Endothelial cell of umbilical vein (primary cell): ENCODE measurements around the gene SAMSN1. TPM values are rescaled to one million over a fixed set of nuclear protein-coding genes. Genes with fewer than 3 reads are reported as not detected.
"Not testable (repeated sequence)": the region's sequence is repeated elsewhere in the genome, so short reads cannot be mapped to it uniquely, and the experiment has no call there.

ENCODE experiments used
- BruUV-seq: library from RNA; stranded (reverse); fragments of 400-500 nt; replicated peaks from 2 replicates; lab custom pipeline; 2021; lab: Mats Ljungman, UMichigan
- CTCF ChIA-PET: fragments of 300-600, 350-600 bp; sonication (Branson Sonifier 250); formaldehyde crosslinking; loops from one replicate; lab custom pipeline; 2021; ENCODE audit warnings: antibody characterized with exemption, inconsistent platforms; lab: Charles Lee
- POLR2A ChIA-PET: fragments of 300-600, 350-600 bp; sonication (Branson Sonifier 250); formaldehyde crosslinking; loops from one replicate; lab custom pipeline; 2021; ENCODE audit warnings: antibody characterized with exemption, inconsistent platforms; lab: Charles Lee
- DNase-seq: peaks from one replicate; pipeline ENCODE4 v3.0.0-alpha.2; 2011; ENCODE audit warnings: low read depth, low spot score
- FAIRE-seq: peaks from 2 replicates; lab custom pipeline; 2011; peaks lifted over from hg19 to GRCh38; lab: Jason Lieb, UNC
- H2AFZ ChIP-seq: 2 replicates; pipeline ENCODE4 v1.6.0; 2012; ENCODE audit warnings: low read depth, low read length, control low read depth, inconsistent platforms
- H3K27ac ChIP-seq: 2 replicates; pipeline ENCODE4 v1.5.1; 2011; ENCODE audit warnings: low read depth, mild to moderate bottlenecking, control low read depth, low read length, moderate library complexity; ENCODE audit not compliant: insufficient read depth
- H3K27me3 ChIP-seq, 2 experiments: 2 replicates each; pipeline versions ENCODE4 v1.6.0 to v1.6.1; 2011; ENCODE audit warnings: low read length in 2 of 2, mixed read lengths in 1 of 2; ENCODE audit not compliant: control insufficient read depth in 2 of 2, insufficient read depth in 2 of 2
- H3K36me3 ChIP-seq, 2 experiments: 2 replicates in 1 of 2; 3 replicates in 1 of 2; pipeline ENCODE4 v1.5.1; 2011; ENCODE audit warnings: low read length in 2 of 2, mild to moderate bottlenecking in 1 of 2, moderate library complexity in 1 of 2; ENCODE audit not compliant: control insufficient read depth in 2 of 2, insufficient read depth in 2 of 2; ENCODE audit errors: extremely low read depth in 1 of 2
- H3K4me1 ChIP-seq: 3 replicates; pipeline ENCODE4 v1.5.1; 2011; ENCODE audit warnings: mild to moderate bottlenecking, low read length; ENCODE audit not compliant: control insufficient read depth, insufficient read depth; ENCODE audit errors: extremely low read depth
- H3K4me2 ChIP-seq: 2 replicates; pipeline ENCODE4 v1.6.1; 2011; ENCODE audit warnings: low read length, control low read depth, mixed read lengths; ENCODE audit not compliant: insufficient read depth
- H3K4me3 ChIP-seq, 3 experiments: fragments of 200-600 bp in 1 of 3; sonication (generic), shearing (Covaris generic) in 1 of 3; replicated peaks in 1 of 3; 2 replicates each; pipeline ENCODE4 v1.5.1; 2011 to 2016; ENCODE audit warnings: control low read depth in 3 of 3, low read length in 3 of 3, mild to moderate bottlenecking in 2 of 3, inconsistent platforms in 1 of 3, low read depth in 1 of 3, moderate library complexity in 1 of 3; ENCODE audit not compliant: insufficient read depth in 1 of 3
- H3K79me2 ChIP-seq: 2 replicates; pipeline ENCODE4 v1.6.0; 2012; ENCODE audit warnings: low read length, inconsistent platforms; ENCODE audit not compliant: control insufficient read depth, insufficient read depth
- H3K9ac ChIP-seq: replicated peaks from 2 replicates; pipeline ENCODE3; 2011; ENCODE audit warnings: low read length, control low read depth; ENCODE audit not compliant: insufficient read depth; ENCODE audit errors: extremely low read depth
- H3K9me1 ChIP-seq: replicated peaks from 3 replicates; pipeline ENCODE4 v1.6.0; 2011; ENCODE audit warnings: mild to moderate bottlenecking, low read length; ENCODE audit not compliant: control insufficient read depth, insufficient read depth; ENCODE audit errors: extremely low read depth
- H3K9me3 ChIP-seq: replicated peaks from 2 replicates; pipeline ENCODE4 v1.5.1; 2012; ENCODE audit warnings: low read length, inconsistent platforms; ENCODE audit not compliant: control insufficient read depth, insufficient read depth
- H4K20me1 ChIP-seq: replicated peaks from 2 replicates; pipeline ENCODE3; 2011; ENCODE audit warnings: mild to moderate bottlenecking, low read length; ENCODE audit not compliant: control insufficient read depth, insufficient read depth; ENCODE audit errors: extremely low read depth
- CTCF ChIP-seq, 2 donors: IDR thresholded peaks; 1 replicate in 1 of 2; 2 replicates in 1 of 2; pipeline ENCODE4 v1.5.1; 2011; ENCODE audit warnings: low read length in 2 of 2, mild to moderate bottlenecking in 2 of 2, moderate library complexity in 2 of 2, control low read depth in 1 of 2, inconsistent platforms in 1 of 2, low read depth in 1 of 2; ENCODE audit not compliant: insufficient read depth in 1 of 2; ENCODE audit errors: extremely low read depth in 1 of 2
- EZH2 ChIP-seq: IDR thresholded peaks from 2 replicates; pipeline ENCODE4 v1.6.1; 2012; ENCODE audit warnings: borderline replicate concordance, low read depth, mild to moderate bottlenecking, moderate library complexity, low read length, inconsistent platforms; ENCODE audit not compliant: severe bottlenecking
- GATA2 ChIP-seq: IDR thresholded peaks from 2 replicates; pipeline ENCODE4 v1.7.0; 2011; ENCODE audit warnings: low read depth, mild to moderate bottlenecking, moderate library complexity, mixed read lengths, low read length; ENCODE audit not compliant: insufficient read length, insufficient read depth
- JUN ChIP-seq: IDR thresholded peaks from 2 replicates; pipeline ENCODE4 v1.6.1; 2011; ENCODE audit warnings: borderline replicate concordance, low read depth; ENCODE audit not compliant: insufficient read length, insufficient read depth
- MYC ChIP-seq: IDR thresholded peaks from one replicate; pipeline ENCODE4 v1.6.1; 2011; ENCODE audit warnings: mild to moderate bottlenecking, low read depth, low read length
- POLR2A ChIP-seq: IDR thresholded peaks from 2 replicates; pipeline ENCODE4 v1.6.1; 2012; ENCODE audit warnings: low read depth, mild to moderate bottlenecking, control low read depth, low read length
- POLR2AphosphoS5 ChIP-seq: IDR thresholded peaks from 2 replicates; pipeline ENCODE4 v1.6.1; 2012; ENCODE audit warnings: low read depth, mild to moderate bottlenecking, control low read depth, low read length, moderate library complexity; ENCODE audit not compliant: insufficient read depth
- dilution Hi-C: fragments of 300-500 bp; cut with MboI; formaldehyde crosslinking; loops from one replicate; pipeline ENCODE4 v1.15.0; 2019; ENCODE audit warnings: low sequenced_read_pairs; ENCODE audit not compliant: extremely low pct_ligation_motif_present
- intact Hi-C: fragments of 100-400 bp; cut with micrococcal nuclease; formaldehyde crosslinking; loops from one replicate; pipeline ENCODE4 v1.10.0; 2022
- polyA plus RNA-seq, 4 experiments: library from polyadenylated mRNA; depleted of rRNA in 3 of 4; stranded (reverse) in 3 of 4; unstranded in 1 of 4; fragments of >200 nt; gene quantifications; 2 replicates each; pipeline versions ENCODE4 v1.2.1 to v1.2.3, GENCODE V29; 2011 to 2012; ENCODE audit warnings: missing spikeins in 1 of 4
- total RNA-seq: library from RNA; stranded (reverse); gene quantifications from 2 replicates; pipeline ENCODE4 v1.2.3, GENCODE V29; 2021

Gene SAMSN1
- total and polyA plus RNA-seq, 2 donors (not counting 3 experiments of a cell fraction or from before 2014, with no cell fraction given), result 2.5 to 5.3 TPM

GRCh38 chr21:14519000-14519399 is 27.1 kb downstream of the SAMSN1 start:
- no TSS peak for BruUV-seq
- dilution Hi-C loops (no loop called here), intact Hi-C loops (no loop called here)
- H3K9me1 ChIP-seq, result no peaks in the 10 kb centered on the region
- no peak overlapping the region for H3K4me2 ChIP-seq
- no peak for TF ChIP-seq MYC
- H3K27ac ChIP-seq, result no peak overlapping the region
- no peaks in the 10 kb centered on the region for H3K9me3 ChIP-seq
- FAIRE-seq (no peak), DNase-seq (no peak)
- no peaks in the 10 kb centered on the region for H3K36me3 ChIP-seq
- H3K79me2 ChIP-seq, result peaks cover 10% of the 10 kb centered on the region
- H2AFZ ChIP-seq, result no peak overlapping the region
- H3K4me1 ChIP-seq, result no peaks in the 10 kb centered on the region
- no peaks in the 10 kb centered on the region for H3K27me3 ChIP-seq
- POLR2A ChIA-PET, result no interaction called here
- H3K4me3 ChIP-seq, result no peak overlapping the region
- no peaks in the 10 kb centered on the region for H4K20me1 ChIP-seq
- H3K9ac ChIP-seq, result no peak overlapping the region
- CTCF ChIA-PET, result no interaction called here

- Histone ChIP-seq H3K9me3 (no peaks in the 10 kb centered on the region), H3K27ac (no peak overlapping the region), H2AFZ (no peak overlapping the region), H3K4me1 (no peaks in the 10 kb centered on the region), H3K9me1 (no peaks in the 10 kb centered on the region), H3K4me3 (no peak overlapping the region), H3K9ac (no peak overlapping the region), H4K20me1 (no peaks in the 10 kb centered on the region), H3K4me2 (no peak overlapping the region), H3K36me3 (no peaks in the 10 kb centered on the region), H3K79me2 (no peaks in the 10 kb centered on the region), H3K27me3 (no peaks in the 10 kb centered on the region)
- BruUV-seq, result no TSS peak
- DNase-seq (no peak), FAIRE-seq (no peak)
- intact Hi-C loops, result no loop called here
- ChIA-PET CTCF (no interaction called here), POLR2A (no interaction called here)
- dilution Hi-C loops, result no loop called here
- TF ChIP-seq CTCF (IDR thresholded peaks at IDR 0.05; ENCODE audit: extremely low read depth in 1 of 2, insufficient read depth in 1 of 2, low read depth in 1 of 2, low read length in 2 of 2) (no peak), GATA2 (no peak), EZH2 (no peak), POLR2AphosphoS5 (no peak), MYC (no peak), JUN (no peak), POLR2A (no peak)
Observed at GRCh38 chr21:14513804-14514203, 32.3 kb downstream of the SAMSN1 start.

- intact Hi-C loops, H2AFZ ChIP-seq, FAIRE-seq, H4K20me1 ChIP-seq, H3K9me1 ChIP-seq, H3K9ac ChIP-seq, H3K79me2 ChIP-seq, BruUV-seq, H3K27me3 ChIP-seq, H3K9me3 ChIP-seq, H3K4me1 ChIP-seq, H3K4me2 ChIP-seq, H3K36me3 ChIP-seq, H3K4me3 ChIP-seq, POLR2A ChIA-PET, H3K27ac ChIP-seq, DNase-seq, CTCF ChIA-PET, dilution Hi-C loops: not testable (repeated sequence)
Observed at GRCh38 chr21:14506859-14507457, 39.2 kb downstream of the SAMSN1 start.
